ENCODE measurements around the gene DYNC1I1. TPM values are rescaled to one million over a fixed set of nuclear protein-coding genes. Genes with fewer than 3 reads are reported as not detected.
A peak's percentile ranks its signal among the peaks of the same experiment; 100 is the strongest.

Gene DYNC1I1
- total and polyA plus RNA-seq, 2 of the 4 experiments (the other 2 are of a cell fraction), result under 0.01 to 0.15 TPM

DNA sequence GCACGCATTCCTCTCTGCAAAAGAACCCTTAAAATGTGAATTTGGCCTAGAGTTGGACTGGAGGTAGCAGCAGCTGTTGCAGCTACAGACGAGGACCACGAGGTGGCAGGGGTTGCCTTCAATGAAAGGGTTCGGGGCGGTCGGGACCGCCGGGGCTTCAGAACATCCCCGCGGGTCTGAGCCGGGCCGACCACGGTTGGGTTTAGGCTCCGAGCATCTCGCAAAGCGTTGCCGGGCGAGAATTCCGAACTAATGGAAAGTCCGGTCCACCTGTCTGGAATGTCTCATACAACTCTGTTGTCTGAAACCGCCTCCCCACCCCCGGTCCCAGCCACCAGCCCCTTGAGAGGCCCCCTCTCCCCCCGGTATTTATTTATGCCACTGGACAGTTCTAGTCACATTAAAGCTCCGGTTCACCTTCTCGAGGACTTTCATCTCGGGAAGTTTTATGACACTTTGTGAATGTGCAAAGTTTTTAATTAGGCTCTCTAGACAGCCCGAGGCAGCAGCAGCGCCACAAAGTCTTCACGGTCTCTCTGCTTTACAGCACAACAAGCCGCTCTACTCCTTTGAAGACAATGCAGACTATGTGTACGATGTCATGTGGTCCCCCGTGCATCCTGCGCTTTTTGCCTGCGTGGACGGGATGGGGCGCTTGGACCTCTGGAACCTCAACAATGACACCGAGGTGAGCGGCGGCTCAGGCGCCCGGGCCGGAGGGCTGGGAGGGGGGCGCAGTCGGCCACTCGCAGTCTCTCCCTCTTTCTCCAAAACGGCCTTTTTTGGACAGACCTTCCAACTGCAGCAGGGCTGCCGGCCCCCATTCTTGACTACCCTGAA is 303.4 kb downstream of the DYNC1I1 start:
- peak; percentile 81 for TF ChIP-seq SMC3 (IDR thresholded peaks at IDR 0.05; ENCODE audit: low read depth, low read length)
- TF ChIP-seq POLR2A (IDR thresholded peaks at IDR 0.05; ENCODE audit: low read depth, low read length), result 0 out of 2 replicates have a peak, but pooled peaks have one; percentile 27
- peak; percentile 83 for TF ChIP-seq CTCF (conservative IDR thresholded peaks at IDR 0.05; ENCODE audit: low read depth, low read length)
- peak; percentile 86 for TF ChIP-seq RAD21 (IDR thresholded peaks at IDR 0.05; ENCODE audit: low read length)
- TF ChIP-seq FOS (IDR thresholded peaks at IDR 0.05; ENCODE audit: low read depth, low read length), result no peak
- no peak for TF ChIP-seq MAFK (IDR thresholded peaks at IDR 0.05; ENCODE audit: low read depth, low read length)
- no peak for TF ChIP-seq MAZ (IDR thresholded peaks at IDR 0.05; ENCODE audit: borderline replicate concordance, low read depth, low read length)
- no peak overlapping the region for H4K5ac ChIP-seq (ENCODE audit: low read depth, low read length)
- H3K79me1 ChIP-seq (ENCODE audit: low read depth in 1 of 2, low read length in 2 of 2), result no peaks in the 10 kb centered on the region
- in situ Hi-C loops (cut with MboI; ENCODE audit: low sequenced_read_pairs), result loop anchor here (10.0 kb wide), 1 partner anchor 949 kb away; the partner anchor contains the start of gene DLX5
- no peaks in the 10 kb centered on the region for H3K36me3 ChIP-seq (ENCODE audit: control insufficient read depth, insufficient read depth, low read length)
- no peak overlapping the region for H3K14ac ChIP-seq (replicated peaks; ENCODE audit: low read depth, low read length)
- no peak overlapping the region for H3K27ac ChIP-seq (ENCODE audit: insufficient read depth, low read length)
- H4K91ac ChIP-seq (ENCODE audit: insufficient read depth, low read depth, low read length), result no peak overlapping the region
- peak; percentile 56 for DNase-seq
- ATAC-seq (ENCODE audit: low read depth), result peak; percentile 99
- H3K4me3 ChIP-seq (ENCODE audit: insufficient read depth, low read depth, low read length), result peak overlapping the region; percentile 58
- CTCF ChIA-PET, result interaction anchor here (0.5 to 3.2 kb wide), 8 partner anchors 13 to 1046 kb away, joined by 3 to 20 read pairs (median 3); no protein-coding TSS in a partner anchor
- H4K20me1 ChIP-seq (ENCODE audit: insufficient read depth, low read length), result no peaks in the 10 kb centered on the region
- H2AK9ac ChIP-seq (replicated peaks; ENCODE audit: low read depth, low read length, poor library complexity), result no peak overlapping the region
- 1% methylated on average over 20 of the region's 47 CpGs; no CpG with 5 or more reads in 1 of the 2 experiments for WGBS, 2 experiments (ENCODE audit: extremely low coverage in 2 of 2, insufficient read length in 1 of 2)
- H2BK20ac ChIP-seq (ENCODE audit: low read depth, low read length), result no peak overlapping the region
- H3K4me1 ChIP-seq (ENCODE audit: control insufficient read depth, insufficient read depth, low read length), result 0 out of 2 replicates have a peak, but pooled peaks cover 2% of the 10 kb centered on the region
- peak overlapping the region; percentile 85 for H2AFZ ChIP-seq (replicated peaks; ENCODE audit: low read length, poor library complexity)
- no peak overlapping the region for H2BK15ac ChIP-seq (ENCODE audit: low read depth, low read length)
- H3K9me3 ChIP-seq (ENCODE audit: control insufficient read depth, insufficient read depth, low read length), result no peaks in the 10 kb centered on the region
- POLR2A ChIA-PET (ENCODE audit: unreplicated experiment), result interaction anchor here (0.7 kb wide), 1 partner anchor 1122 kb away, joined by 3 read pairs; no protein-coding TSS in a partner anchor
- H4K8ac ChIP-seq (ENCODE audit: low read depth in 2 of 2, low read length in 2 of 2), result no peak overlapping the region
- H3K9me1 ChIP-seq (ENCODE audit: insufficient read depth, low read length), result no peaks in the 10 kb centered on the region
- peak overlapping the region; percentile 96 for H3K4me2 ChIP-seq (ENCODE audit: low read depth, low read length)
- no peak overlapping the region for H2BK5ac ChIP-seq (ENCODE audit: low read depth, low read length, poor library complexity, severe bottlenecking)
- no peak overlapping the region for H3K4ac ChIP-seq (ENCODE audit: low read depth, low read length)
- no TSS peak for BruUV-seq (replicated peaks)
- H3K18ac ChIP-seq (ENCODE audit: low read depth, low read length), result no peak overlapping the region
- H3K27me3 ChIP-seq (ENCODE audit: control insufficient read depth, insufficient read depth, low read length), result peaks cover 10% of the 10 kb centered on the region
- no peak overlapping the region for H2BK120ac ChIP-seq (ENCODE audit: low read depth, low read length)
- H3K9ac ChIP-seq (ENCODE audit: low read depth, low read length), result no peak overlapping the region
- no peak overlapping the region for H3K23ac ChIP-seq (ENCODE audit: low read depth, low read length)
- intact Hi-C loops (cut with micrococcal nuclease), result loop anchor here (1.0 to 10.0 kb wide), 6 partner anchors 159 to 990 kb away; partner anchors contain the start of gene SEM1
- no peak overlapping the region for H2AK5ac ChIP-seq (ENCODE audit: low read depth, low read length)
- dilution Hi-C loops (cut with HindIII; ENCODE audit: low sequenced_read_pairs, unreplicated experiment), result no loop called here
- H3K56ac ChIP-seq (ENCODE audit: extremely low read depth, insufficient read depth, low read length), result no peak overlapping the region
